ENCODE data around the gene DOK3. TPM values are rescaled to one million over a fixed set of nuclear protein-coding genes. Genes with fewer than 3 reads are reported as not detected.

Gene DOK3
- total RNA-seq, 1 donor from 2014 or later, result 1.1 TPM

- no peak for DNase-seq (ENCODE audit: low read depth)
- Histone ChIP-seq H3K36me3 (ENCODE audit: control insufficient read depth, insufficient read depth, low read length) (peaks cover 5% of the 10 kb centered on the region), H3K27me3 (ENCODE audit: control insufficient read depth, insufficient read depth, low read length) (no peaks in the 10 kb centered on the region), H3K4me3 (ENCODE audit: low read depth, low read length) (no peak overlapping the region)
- TF ChIP-seq, protein P1, sequence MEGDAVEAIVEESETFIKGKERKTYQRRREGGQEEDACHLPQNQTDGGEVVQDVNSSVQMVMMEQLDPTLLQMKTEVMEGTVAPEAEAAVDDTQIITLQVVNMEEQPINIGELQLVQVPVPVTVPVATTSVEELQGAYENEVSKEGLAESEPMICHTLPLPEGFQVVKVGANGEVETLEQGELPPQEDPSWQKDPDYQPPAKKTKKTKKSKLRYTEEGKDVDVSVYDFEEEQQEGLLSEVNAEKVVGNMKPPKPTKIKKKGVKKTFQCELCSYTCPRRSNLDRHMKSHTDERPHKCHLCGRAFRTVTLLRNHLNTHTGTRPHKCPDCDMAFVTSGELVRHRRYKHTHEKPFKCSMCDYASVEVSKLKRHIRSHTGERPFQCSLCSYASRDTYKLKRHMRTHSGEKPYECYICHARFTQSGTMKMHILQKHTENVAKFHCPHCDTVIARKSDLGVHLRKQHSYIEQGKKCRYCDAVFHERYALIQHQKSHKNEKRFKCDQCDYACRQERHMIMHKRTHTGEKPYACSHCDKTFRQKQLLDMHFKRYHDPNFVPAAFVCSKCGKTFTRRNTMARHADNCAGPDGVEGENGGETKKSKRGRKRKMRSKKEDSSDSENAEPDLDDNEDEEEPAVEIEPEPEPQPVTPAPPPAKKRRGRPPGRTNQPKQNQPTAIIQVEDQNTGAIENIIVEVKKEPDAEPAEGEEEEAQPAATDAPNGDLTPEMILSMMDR (IDR thresholded peaks at IDR 0.05; ENCODE audit: insufficient read depth, low read length, poor library complexity, severe bottlenecking), result no peak
Observed at GRCh38 chr5:177526791-177527190, 17.2 kb upstream of the DOK3 start.

GRCh38 chr5:177526191-177526590 is 16.6 kb upstream of the DOK3 start:
- H3K27me3 ChIP-seq (ENCODE audit: control insufficient read depth, insufficient read depth, low read length), result no peaks in the 10 kb centered on the region
- H3K36me3 ChIP-seq (ENCODE audit: control insufficient read depth, insufficient read depth, low read length), result peaks cover 5% of the 10 kb centered on the region
- no peak overlapping the region for H3K4me3 ChIP-seq (ENCODE audit: low read depth, low read length)
- TF ChIP-seq, protein P1 (IDR thresholded peaks at IDR 0.05; ENCODE audit: insufficient read depth, low read length, poor library complexity, severe bottlenecking), result no peak
- no peak for DNase-seq (ENCODE audit: low read depth)

DNA sequence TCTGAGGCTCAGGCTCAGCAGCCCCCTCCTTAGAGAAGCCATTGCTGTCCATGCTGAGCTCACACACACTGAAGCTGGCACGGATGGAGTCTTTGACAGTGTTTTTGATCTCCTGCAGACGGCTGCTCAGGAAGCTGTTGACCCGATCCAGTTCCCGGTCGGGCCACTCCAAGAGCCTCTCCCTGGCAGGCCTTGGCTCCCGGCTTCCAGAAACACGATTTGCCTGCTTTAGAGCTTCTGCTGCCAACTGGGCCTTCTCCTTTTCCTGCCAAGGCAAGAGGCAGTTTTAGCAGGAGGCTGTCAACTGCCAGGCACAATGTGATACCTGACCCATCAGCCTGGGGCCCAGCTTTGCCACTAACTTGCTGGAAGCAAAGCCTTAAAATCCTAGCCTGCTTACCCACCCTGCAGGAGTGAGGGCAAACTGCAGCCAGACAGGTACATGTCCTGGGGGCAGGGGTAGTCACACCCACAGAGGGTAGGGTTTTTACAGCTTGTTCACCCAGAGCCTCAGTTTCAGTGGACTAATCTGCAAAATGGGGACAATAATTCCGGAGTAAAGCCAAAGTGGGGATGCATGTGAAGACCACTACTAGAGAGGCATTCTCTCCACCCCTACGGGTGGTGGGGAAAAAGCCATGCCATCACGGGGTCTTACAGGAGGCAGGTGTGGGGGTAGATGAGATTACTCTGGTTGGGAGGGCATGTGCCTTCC is 15.5 kb upstream of the DOK3 start:
- TF ChIP-seq, protein P1 (IDR thresholded peaks at IDR 0.05; ENCODE audit: insufficient read depth, low read length, poor library complexity, severe bottlenecking), result no peak

GRCh38 chr5:177524539-177524900 is 14.9 kb upstream of the DOK3 start:
- no peak overlapping the region for H3K4me3 ChIP-seq (ENCODE audit: low read depth, low read length)
- H3K27me3 ChIP-seq (ENCODE audit: control insufficient read depth, insufficient read depth, low read length), result no peaks in the 10 kb centered on the region
- TF ChIP-seq, protein P1 (IDR thresholded peaks at IDR 0.05; ENCODE audit: insufficient read depth, low read length, poor library complexity, severe bottlenecking), result no peak
- peaks cover 2% of the 10 kb centered on the region for H3K36me3 ChIP-seq (ENCODE audit: control insufficient read depth, insufficient read depth, low read length)
- no peak for DNase-seq (ENCODE audit: low read depth)

More for the DNA sequence above, 15.5 kb upstream of the DOK3 start:
- H3K36me3 ChIP-seq (ENCODE audit: control insufficient read depth, insufficient read depth, low read length), result peaks cover 1% of the 10 kb centered on the region
- no peak for DNase-seq (ENCODE audit: low read depth)
- H3K27me3 ChIP-seq (ENCODE audit: control insufficient read depth, insufficient read depth, low read length), result no peaks in the 10 kb centered on the region
- H3K4me3 ChIP-seq (ENCODE audit: low read depth, low read length), result no peak overlapping the region

GRCh38 chr5:177523711-177524538 is 14.3 kb upstream of the DOK3 start:
- TF ChIP-seq, protein P1 (IDR thresholded peaks at IDR 0.05; ENCODE audit: insufficient read depth, low read length, poor library complexity, severe bottlenecking), result no peak
- Histone ChIP-seq H3K36me3 (ENCODE audit: control insufficient read depth, insufficient read depth, low read length) (peaks cover 4% of the 10 kb centered on the region), H3K4me3 (ENCODE audit: low read depth, low read length) (no peak overlapping the region), H3K27me3 (ENCODE audit: control insufficient read depth, insufficient read depth, low read length) (no peaks in the 10 kb centered on the region)
- DNase-seq (ENCODE audit: low read depth), result no peak
